Mesenchymal stem cell (in vitro differentiated cells and primary cell): ENCODE data around the gene TTC21B.

Experiments
- DNase-seq: peaks from one replicate; pipeline ENCODE4 v3.0.0-alpha.2; 2013
- H2AFZ ChIP-seq: one replicate; pipeline ENCODE4 v1.6.1; 2013; ENCODE audit warnings: low read depth, mild to moderate bottlenecking, control low read depth, inconsistent platforms, low read length, moderate library complexity
- H2AK5ac ChIP-seq: 2 replicates; pipeline ENCODE4 v1.6.1; 2013; ENCODE audit warnings: low read length, moderate library complexity, mild to moderate bottlenecking, inconsistent platforms; ENCODE audit not compliant: severe bottlenecking
- H2BK120ac ChIP-seq: one replicate; pipeline ENCODE4 v1.6.1; 2013; ENCODE audit warnings: low read depth, mild to moderate bottlenecking, inconsistent platforms, low read length, moderate library complexity
- H2BK12ac ChIP-seq, 2 experiments: one replicate each; pipeline ENCODE4 v1.6.1; 2013; ENCODE audit warnings: inconsistent platforms in 2 of 2, low read length in 2 of 2, mild to moderate bottlenecking in 2 of 2, moderate library complexity in 2 of 2, control low read depth in 1 of 2
- H2BK15ac ChIP-seq: one replicate; pipeline ENCODE4 v1.6.1; 2013; ENCODE audit warnings: mild to moderate bottlenecking, low read depth, inconsistent platforms; ENCODE audit not compliant: poor library complexity, severe bottlenecking
- H2BK5ac ChIP-seq: 2 replicates; pipeline ENCODE4 v1.6.1; 2013; ENCODE audit warnings: low read depth, mild to moderate bottlenecking, low read length, control low read depth, inconsistent platforms; ENCODE audit not compliant: poor library complexity, severe bottlenecking
- H3K14ac ChIP-seq, 2 experiments: one replicate each; pipeline ENCODE4 v1.6.1; 2013; ENCODE audit warnings: inconsistent platforms in 2 of 2, low read length in 2 of 2, control low read depth in 1 of 2, mild to moderate bottlenecking in 1 of 2, moderate library complexity in 1 of 2
- H3K18ac ChIP-seq, 2 experiments: one replicate each; pipeline ENCODE4 v1.6.1; 2013; ENCODE audit warnings: inconsistent platforms in 2 of 2, low read length in 2 of 2, control low read depth in 1 of 2, low read depth in 1 of 2, mild to moderate bottlenecking in 1 of 2
- H3K23ac ChIP-seq, 2 experiments: one replicate each; pipeline ENCODE4 v1.6.1; 2013; ENCODE audit warnings: inconsistent platforms in 2 of 2, low read length in 2 of 2, mild to moderate bottlenecking in 2 of 2, moderate library complexity in 2 of 2, control low read depth in 1 of 2
- H3K27ac ChIP-seq: 2 replicates; pipeline ENCODE4 v1.5.1; 2013; ENCODE audit warnings: mild to moderate bottlenecking, moderate library complexity, low read length, control low read depth, inconsistent platforms; ENCODE audit not compliant: poor library complexity, severe bottlenecking
- H3K27me3 ChIP-seq, 2 experiments: 2 replicates each; pipeline versions ENCODE4 v1.6.1 to v1.7.0; 2013; ENCODE audit warnings: low read length in 2 of 2, mild to moderate bottlenecking in 2 of 2, moderate library complexity in 2 of 2, control low read depth in 1 of 2, inconsistent platforms in 1 of 2; ENCODE audit not compliant: control insufficient read depth in 1 of 2, insufficient read depth in 1 of 2
- H3K36me3 ChIP-seq, 2 experiments: 2 replicates each; pipeline versions ENCODE4 v1.6.1 to v1.7.0; 2013; ENCODE audit warnings: low read length in 2 of 2, control low read depth in 1 of 2, inconsistent platforms in 1 of 2, low read depth in 1 of 2, mild to moderate bottlenecking in 1 of 2; ENCODE audit not compliant: insufficient read depth in 2 of 2, control insufficient read depth in 1 of 2
- H3K4ac ChIP-seq, 2 experiments: one replicate each; pipeline ENCODE4 v1.6.1; 2013; ENCODE audit warnings: inconsistent platforms in 2 of 2, low read length in 2 of 2, mild to moderate bottlenecking in 2 of 2, moderate library complexity in 2 of 2, control low read depth in 1 of 2, low read depth in 1 of 2
- H3K4me1 ChIP-seq: 2 replicates; pipeline ENCODE4 v1.6.1; 2013; ENCODE audit warnings: low read depth, low read length, control low read depth; ENCODE audit not compliant: control insufficient read depth, insufficient read depth
- H3K4me2 ChIP-seq: 2 replicates; pipeline ENCODE4 v1.6.1; 2013; ENCODE audit warnings: low read length, mild to moderate bottlenecking, inconsistent platforms; ENCODE audit not compliant: poor library complexity, severe bottlenecking
- H3K4me3 ChIP-seq, 2 experiments: 2 replicates each; pipeline versions ENCODE4 v1.5.1 to v1.7.0; 2013; ENCODE audit warnings: low read length in 2 of 2, mild to moderate bottlenecking in 2 of 2, control low read depth in 1 of 2, low read depth in 1 of 2; ENCODE audit not compliant: insufficient read depth in 1 of 2
- H3K79me1 ChIP-seq: replicated peaks from 2 replicates; pipeline ENCODE4 v1.6.1; 2013; ENCODE audit warnings: mild to moderate bottlenecking, control low read depth, low read length, inconsistent platforms; ENCODE audit not compliant: poor library complexity, severe bottlenecking
- H3K9ac ChIP-seq: 2 replicates; pipeline ENCODE4 v1.7.0; 2013; ENCODE audit warnings: mild to moderate bottlenecking, low read length, moderate library complexity
- H3K9me3 ChIP-seq: 2 replicates; pipeline ENCODE4 v1.7.0; 2013; ENCODE audit warnings: mild to moderate bottlenecking, low read length; ENCODE audit not compliant: control insufficient read depth
- H4K8ac ChIP-seq: one replicate; pipeline ENCODE4 v1.6.1; 2013; ENCODE audit warnings: inconsistent platforms, mild to moderate bottlenecking, low read length, moderate library complexity
- H4K91ac ChIP-seq: one replicate; pipeline ENCODE4 v1.6.1; 2013; ENCODE audit warnings: mild to moderate bottlenecking, low read length, inconsistent platforms
- WGBS: methylation state at CpG from one replicate; pipeline ENCODE4 v1.1.7; 2013; ENCODE audit warnings: mixed read lengths; 5-methylcytosine and 5-hydroxymethylcytosine counted together

Gene TTC21B

GRCh38 chr2:165927774-165928173 lies 25.8 kb downstream of the TTC21B start:
- Histone ChIP-seq H3K27ac (no peak overlapping the region), H2BK5ac (no peak overlapping the region), H3K27me3 (no peaks in the 10 kb centered on the region), H3K9me3 (no peaks in the 10 kb centered on the region), H2AFZ (no peak overlapping the region), H3K18ac (no peak overlapping the region), H3K4ac (no peak overlapping the region), H3K4me3 (no peak overlapping the region), H2AK5ac (no peak overlapping the region), H2BK120ac (no peak overlapping the region), H3K9ac (no peak overlapping the region), H3K79me1 (peaks cover 2% of the 10 kb centered on the region), H3K36me3 (peaks cover 10 to 81% of the 10 kb centered on the region in 2 experiments), H2BK12ac (no peak overlapping the region), H3K4me1 (no peaks in the 10 kb centered on the region), H4K91ac (no peak overlapping the region), H2BK15ac (no peak overlapping the region), H3K4me2 (no peak overlapping the region), H3K23ac (no peak overlapping the region), H4K8ac (no peak overlapping the region), H3K14ac (no peak overlapping the region)
- no peak for DNase-seq
- 100% methylated on average over 1 of the region's 1 CpG for WGBS

- Histone ChIP-seq H2AK5ac (no peak overlapping the region), H2BK15ac (no peak overlapping the region), H3K4me1 (no peaks in the 10 kb centered on the region), H4K91ac (no peak overlapping the region), H3K9ac (no peak overlapping the region), H2BK5ac (no peak overlapping the region), H2BK12ac (no peak overlapping the region), H3K18ac (no peak overlapping the region), H3K79me1 (peaks cover 2% of the 10 kb centered on the region), H3K4me2 (no peak overlapping the region), H3K36me3 (peaks cover 10 to 79% of the 10 kb centered on the region in 2 experiments), H3K27ac (no peak overlapping the region), H4K8ac (no peak overlapping the region), H3K27me3 (no peaks in the 10 kb centered on the region), H3K14ac (no peak overlapping the region), H3K9me3 (no peaks in the 10 kb centered on the region), H2BK120ac (no peak overlapping the region), H3K4me3 (no peak overlapping the region), H3K4ac (no peak overlapping the region), H2AFZ (no peak overlapping the region), H3K23ac (no peak overlapping the region)
- DNase-seq = peak; percentile 24
- no CpG with 5 or more reads among the region's 1 CpG for WGBS
Measured at GRCh38 chr2:165927353-165927752, 26.2 kb downstream of the TTC21B start.

GRCh38 chr2:165924946-165925345 lies 28.6 kb downstream of the TTC21B start:
- Histone ChIP-seq H3K4me3 (no peak overlapping the region), H3K18ac (no peak overlapping the region), H4K8ac (no peak overlapping the region), H3K36me3 (peaks cover 10 to 61% of the 10 kb centered on the region in 2 experiments), H3K79me1 (peaks cover 2% of the 10 kb centered on the region), H3K14ac (no peak overlapping the region), H3K4ac (no peak overlapping the region), H3K23ac (no peak overlapping the region), H2AK5ac (no peak overlapping the region), H2BK15ac (no peak overlapping the region), H3K27ac (no peak overlapping the region), H2BK5ac (no peak overlapping the region), H2AFZ (no peak overlapping the region), H3K4me1 (no peaks in the 10 kb centered on the region), H3K27me3 (no peaks in the 10 kb centered on the region), H3K9ac (no peak overlapping the region), H4K91ac (no peak overlapping the region), H3K4me2 (no peak overlapping the region), H2BK12ac (no peak overlapping the region), H3K9me3 (no peaks in the 10 kb centered on the region), H2BK120ac (no peak overlapping the region)
- no peak for DNase-seq
- 88% methylated on average over 1 of the region's 2 CpGs for WGBS

- Histone ChIP-seq H3K4me1 (no peaks in the 10 kb centered on the region), H3K79me1 (no peaks in the 10 kb centered on the region), H3K18ac (no peak overlapping the region), H3K23ac (no peak overlapping the region), H3K4ac (no peak overlapping the region), H3K36me3 (peaks cover 5 to 55% of the 10 kb centered on the region in 2 experiments), H3K14ac (no peak overlapping the region), H2AFZ (no peak overlapping the region), H2BK12ac (no peak overlapping the region), H2AK5ac (no peak overlapping the region), H3K4me2 (no peak overlapping the region), H3K27me3 (no peaks in the 10 kb centered on the region), H4K91ac (no peak overlapping the region), H3K4me3 (no peak overlapping the region), H2BK120ac (no peak overlapping the region), H3K27ac (no peak overlapping the region), H2BK15ac (no peak overlapping the region), H4K8ac (no peak overlapping the region), H3K9me3 (no peaks in the 10 kb centered on the region), H3K9ac (no peak overlapping the region), H2BK5ac (no peak overlapping the region)
- 100% methylated on average over 1 of the region's 1 CpG for WGBS
- DNase-seq = no peak
Measured at GRCh38 chr2:165920748-165921147, 32.8 kb downstream of the TTC21B start.
